GM12873 (cell line): Measurements from ENCODE around the gene TMEM200A.

Experiments used
- CTCF ChIP-seq: IDR thresholded peaks from 2 replicates; pipeline ENCODE4 v1.5.1; 2012; ENCODE audit warnings: low read depth, mild to moderate bottlenecking, moderate library complexity, low read length, control low read depth; ENCODE audit not compliant: insufficient read depth; ENCODE audit errors: missing control alignments

TMEM200A gene

GRCh38 chr6:130377915-130378314, 12.1 kb downstream of the TMEM200A start:
- no peak for TF ChIP-seq CTCF

- no peak for TF ChIP-seq CTCF
Measured at GRCh38 chr6:130379223-130379622, 13.4 kb downstream of the TMEM200A start.

- TF ChIP-seq CTCF, result no peak
Measured at GRCh38 chr6:130381012-130381411, 15.2 kb downstream of the TMEM200A start.

GRCh38 chr6:130381459-130382380, 15.9 kb downstream of the TMEM200A start:
- peak; percentile 5 for TF ChIP-seq CTCF

GRCh38 chr6:130382872-130383490, 17.2 kb downstream of the TMEM200A start:
- TF ChIP-seq CTCF, result no peak

GRCh38 chr6:130385064-130385695, 19.4 kb downstream of the TMEM200A start:
- no peak for TF ChIP-seq CTCF

- no peak for TF ChIP-seq CTCF
Measured at GRCh38 chr6:130389142-130389541, 23.3 kb downstream of the TMEM200A start.
